HUES64 (cell line): Measurements from ENCODE around the gene METAP1D.

Experiments used
- H3K27ac ChIP-seq: 2 replicates; pipeline ENCODE4 v1.7.0; 2013; ENCODE audit warnings: low read depth, low read length, inconsistent platforms
- H3K27me3 ChIP-seq: 2 replicates; pipeline ENCODE4 v1.6.1; 2013; ENCODE audit warnings: mild to moderate bottlenecking, low read length; ENCODE audit not compliant: insufficient read depth
- H3K36me3 ChIP-seq: 2 replicates; pipeline ENCODE4 v1.6.1; 2013; ENCODE audit warnings: mild to moderate bottlenecking, low read length; ENCODE audit not compliant: insufficient read depth
- H3K4me1 ChIP-seq: 2 replicates; pipeline ENCODE4 v1.6.1; 2013; ENCODE audit warnings: mild to moderate bottlenecking, low read length, moderate library complexity; ENCODE audit not compliant: insufficient read depth
- H3K4me3 ChIP-seq: 2 replicates; pipeline ENCODE4 v1.5.1; 2013; ENCODE audit warnings: mild to moderate bottlenecking, low read length, moderate library complexity
- H3K9ac ChIP-seq: 2 replicates; pipeline ENCODE4 v1.6.1; 2013; ENCODE audit warnings: mild to moderate bottlenecking, low read depth, low read length
- H3K9me3 ChIP-seq: 2 replicates; pipeline ENCODE4 v1.6.1; 2013; ENCODE audit warnings: low read depth, low read length; ENCODE audit not compliant: insufficient read depth
- WGBS: fragments of 150-250, 120-280 bp; methylation state at CpG from one replicate; pipeline ENCODE4 v1.1.7; 2013; ENCODE audit warnings: missing lambda C conversion rate; 5-methylcytosine and 5-hydroxymethylcytosine counted together

Gene METAP1D

GRCh38 chr2:172031536-172031935 lies 31.8 kb downstream of the METAP1D start:
- Histone ChIP-seq H3K27ac (no peak overlapping the region), H3K9me3 (no peaks in the 10 kb centered on the region), H3K27me3 (no peaks in the 10 kb centered on the region), H3K4me1 (peaks cover 11% of the 10 kb centered on the region; the same call in 1 of the 2 replicates), H3K4me3 (no peak overlapping the region), H3K9ac (no peak overlapping the region), H3K36me3 (no peaks in the 10 kb centered on the region)
- WGBS = 87% methylated on average over 4 of the region's 4 CpGs

GRCh38 chr2:172038121-172038520 lies 38.4 kb downstream of the METAP1D start:
- Histone ChIP-seq H3K27me3 (no peaks in the 10 kb centered on the region), H3K4me1 (no peaks in the 10 kb centered on the region), H3K9me3 (no peaks in the 10 kb centered on the region), H3K36me3 (no peaks in the 10 kb centered on the region), H3K4me3 (no peak overlapping the region), H3K27ac (no peak overlapping the region), H3K9ac (no peak overlapping the region)
- WGBS = 99% methylated on average over 3 of the region's 3 CpGs

GRCh38 chr2:172038604-172039003 lies 38.9 kb downstream of the METAP1D start:
- H3K9ac ChIP-seq = no peak overlapping the region
- H3K4me1 ChIP-seq = no peaks in the 10 kb centered on the region
- H3K27ac ChIP-seq = no peak overlapping the region
- H3K36me3 ChIP-seq = no peaks in the 10 kb centered on the region
- no peak overlapping the region for H3K4me3 ChIP-seq
- WGBS = 94% methylated on average over 1 of the region's 2 CpGs
- no peaks in the 10 kb centered on the region for H3K27me3 ChIP-seq
- H3K9me3 ChIP-seq = no peaks in the 10 kb centered on the region

GRCh38 chr2:172039011-172039704 lies 39.4 kb downstream of the METAP1D start:
- H3K9me3 ChIP-seq = no peaks in the 10 kb centered on the region
- no peak overlapping the region for H3K4me3 ChIP-seq
- H3K27ac ChIP-seq = no peak overlapping the region
- no peak overlapping the region for H3K9ac ChIP-seq
- no peaks in the 10 kb centered on the region for H3K4me1 ChIP-seq
- no peaks in the 10 kb centered on the region for H3K27me3 ChIP-seq
- no peaks in the 10 kb centered on the region for H3K36me3 ChIP-seq
- WGBS = 88% methylated on average over 2 of the region's 3 CpGs

GRCh38 chr2:172040311-172040710 lies 40.6 kb downstream of the METAP1D start:
- Histone ChIP-seq H3K36me3 (no peaks in the 10 kb centered on the region), H3K27ac (no peak overlapping the region)
- WGBS = 90% methylated on average over 6 of the region's 6 CpGs

GRCh38 chr2:172046080-172046678 lies 46.4 kb downstream of the METAP1D start:
- H3K27ac ChIP-seq = no peak overlapping the region
- no peaks in the 10 kb centered on the region; the same call in 1 of the 2 replicates for H3K4me1 ChIP-seq
- H3K9ac ChIP-seq = no peak overlapping the region
- no peaks in the 10 kb centered on the region for H3K9me3 ChIP-seq
- WGBS = no CpG with 5 or more reads among the region's 1 CpG
- H3K27me3 ChIP-seq = no peaks in the 10 kb centered on the region
- H3K36me3 ChIP-seq = no peaks in the 10 kb centered on the region
- no peak overlapping the region for H3K4me3 ChIP-seq

More at GRCh38 chr2:172040311-172040710, 40.6 kb downstream of the METAP1D start:
- Histone ChIP-seq H3K4me1 (no peaks in the 10 kb centered on the region), H3K9ac (no peak overlapping the region), H3K9me3 (no peaks in the 10 kb centered on the region), H3K4me3 (no peak overlapping the region), H3K27me3 (no peaks in the 10 kb centered on the region)

- no peak overlapping the region for H3K9ac ChIP-seq
- WGBS = 89% methylated on average over 3 of the region's 3 CpGs
- no peaks in the 10 kb centered on the region for H3K27me3 ChIP-seq
Observed at GRCh38 chr2:172046866-172047565, 47.3 kb downstream of the METAP1D start.

GRCh38 chr2:172047566-172048507 lies 48.1 kb downstream of the METAP1D start:
- peaks cover 4% of the 10 kb centered on the region for H3K4me1 ChIP-seq
- H3K9ac ChIP-seq = no peak overlapping the region
- no peaks in the 10 kb centered on the region for H3K27me3 ChIP-seq
- 95% methylated on average over 7 of the region's 8 CpGs for WGBS
- no peak overlapping the region for H3K4me3 ChIP-seq
- H3K36me3 ChIP-seq = no peaks in the 10 kb centered on the region
- no peaks in the 10 kb centered on the region for H3K9me3 ChIP-seq
- no peak overlapping the region for H3K27ac ChIP-seq

More at GRCh38 chr2:172046866-172047565, 47.3 kb downstream of the METAP1D start:
- Histone ChIP-seq H3K36me3 (no peaks in the 10 kb centered on the region), H3K4me1 (no peaks in the 10 kb centered on the region; the same call in 1 of the 2 replicates), H3K9me3 (no peaks in the 10 kb centered on the region), H3K27ac (no peak overlapping the region), H3K4me3 (no peak overlapping the region)

GRCh38 chr2:172048508-172049503 lies 49.1 kb downstream of the METAP1D start:
- WGBS = 95% methylated on average over 6 of the region's 6 CpGs
- no peaks in the 10 kb centered on the region for H3K36me3 ChIP-seq
- no peak overlapping the region for H3K27ac ChIP-seq
- no peak overlapping the region for H3K9ac ChIP-seq
- no peaks in the 10 kb centered on the region for H3K9me3 ChIP-seq
- peaks cover 12% of the 10 kb centered on the region for H3K4me1 ChIP-seq
- H3K27me3 ChIP-seq = no peaks in the 10 kb centered on the region
- H3K4me3 ChIP-seq = no peak overlapping the region

GRCh38 chr2:172049567-172050120 lies 49.9 kb downstream of the METAP1D start:
- Histone ChIP-seq H3K27me3 (no peaks in the 10 kb centered on the region), H3K4me1 (peaks cover 12% of the 10 kb centered on the region), H3K36me3 (no peaks in the 10 kb centered on the region), H3K9me3 (no peaks in the 10 kb centered on the region), H3K27ac (no peak overlapping the region), H3K4me3 (no peak overlapping the region), H3K9ac (no peak overlapping the region)
- 85% methylated on average over 2 of the region's 2 CpGs for WGBS
